D721Med (cell line): ENCODE results near the gene ALPP.

Source experiments
- DNase-seq: peaks from one replicate; pipeline ENCODE4 v3.0.0; 2011; ENCODE audit warnings: low spot score; ENCODE audit not compliant: insufficient read length
- FAIRE-seq: peaks from 2 replicates; lab custom pipeline; 2011; peaks lifted over from hg19 to GRCh38; lab: Jason Lieb, UNC
- CTCF ChIP-seq: IDR thresholded peaks from 2 replicates; pipeline ENCODE4 v1.5.1; 2012; ENCODE audit warnings: mild to moderate bottlenecking, control low read depth; ENCODE audit not compliant: insufficient read depth; ENCODE audit errors: missing control alignments

Gene ALPP

GRCh38 chr2:232385660-232386489, 7.3 kb downstream of the ALPP start:
- FAIRE-seq (no peak), DNase-seq (no peak)
- TF ChIP-seq CTCF, result peak; percentile 30

GRCh38 chr2:232386490-232386739, 7.9 kb downstream of the ALPP start:
- FAIRE-seq (no peak), DNase-seq (no peak)
- TF ChIP-seq CTCF, result no peak

- DNase-seq, result no peak
- no peak for FAIRE-seq
- no peak for TF ChIP-seq CTCF
These were observed 8.3 kb downstream of the ALPP start for GRCh38 chr2:232386740-232387450.

GRCh38 chr2:232387451-232388171, 9.1 kb downstream of the ALPP start:
- no peak for FAIRE-seq

GRCh38 chr2:232388324-232388891, 9.9 kb downstream of the ALPP start:
- DNase-seq (no peak), FAIRE-seq (no peak)
- TF ChIP-seq CTCF, result no peak

More at GRCh38 chr2:232387451-232388171, 9.1 kb downstream of the ALPP start:
- no peak for DNase-seq
- TF ChIP-seq CTCF, result no peak

- DNase-seq (no peak), FAIRE-seq (no peak)
- no peak for TF ChIP-seq CTCF
These were observed 10.8 kb downstream of the ALPP start for GRCh38 chr2:232389327-232389726.
